OCI-LY3 (cell line): ENCODE measurements around the gene QKI.

Experiments
- EZH2phosphoT487 ChIP-seq: fragments of 200-600 bp; shearing (Covaris generic); IDR thresholded peaks from 2 replicates; pipeline ENCODE4 v1.6.1; 2018; ENCODE audit warnings: antibody characterized with exemption, mixed run types, low read depth
- TF ChIP-seq, protein P1 (sequence below): fragments of 200-600, 300-600 bp; sonication (generic); IDR thresholded peaks from 2 replicates; pipeline ENCODE4 v1.5.1; 2014; ENCODE audit warnings: antibody characterized with exemption, low read length, low read depth

- TF ChIP-seq, protein P1, sequence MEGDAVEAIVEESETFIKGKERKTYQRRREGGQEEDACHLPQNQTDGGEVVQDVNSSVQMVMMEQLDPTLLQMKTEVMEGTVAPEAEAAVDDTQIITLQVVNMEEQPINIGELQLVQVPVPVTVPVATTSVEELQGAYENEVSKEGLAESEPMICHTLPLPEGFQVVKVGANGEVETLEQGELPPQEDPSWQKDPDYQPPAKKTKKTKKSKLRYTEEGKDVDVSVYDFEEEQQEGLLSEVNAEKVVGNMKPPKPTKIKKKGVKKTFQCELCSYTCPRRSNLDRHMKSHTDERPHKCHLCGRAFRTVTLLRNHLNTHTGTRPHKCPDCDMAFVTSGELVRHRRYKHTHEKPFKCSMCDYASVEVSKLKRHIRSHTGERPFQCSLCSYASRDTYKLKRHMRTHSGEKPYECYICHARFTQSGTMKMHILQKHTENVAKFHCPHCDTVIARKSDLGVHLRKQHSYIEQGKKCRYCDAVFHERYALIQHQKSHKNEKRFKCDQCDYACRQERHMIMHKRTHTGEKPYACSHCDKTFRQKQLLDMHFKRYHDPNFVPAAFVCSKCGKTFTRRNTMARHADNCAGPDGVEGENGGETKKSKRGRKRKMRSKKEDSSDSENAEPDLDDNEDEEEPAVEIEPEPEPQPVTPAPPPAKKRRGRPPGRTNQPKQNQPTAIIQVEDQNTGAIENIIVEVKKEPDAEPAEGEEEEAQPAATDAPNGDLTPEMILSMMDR, result no peak
- TF ChIP-seq EZH2phosphoT487, result no peak
These were observed 99.2 kb downstream of the QKI start for GRCh38 chr6:163513570-163514166.
